Dermis blood vessel endothelial cell (primary cell): Measurements from ENCODE around the gene MIEF1. TPM values are rescaled to one million over a fixed set of nuclear protein-coding genes. Genes with fewer than 3 reads are reported as not detected.

Experiments
- DNase-seq: peaks from one replicate; pipeline ENCODE4 v3.0.0; 2010
- total RNA-seq: library from RNA; depleted of rRNA; stranded (reverse); fragments of >200 nt; gene quantifications from 2 replicates; pipeline ENCODE4 v1.2.3, GENCODE V29; 2014

Gene MIEF1
- total RNA-seq: 19.4 and 26.5 TPM in 2 replicates

DNA sequence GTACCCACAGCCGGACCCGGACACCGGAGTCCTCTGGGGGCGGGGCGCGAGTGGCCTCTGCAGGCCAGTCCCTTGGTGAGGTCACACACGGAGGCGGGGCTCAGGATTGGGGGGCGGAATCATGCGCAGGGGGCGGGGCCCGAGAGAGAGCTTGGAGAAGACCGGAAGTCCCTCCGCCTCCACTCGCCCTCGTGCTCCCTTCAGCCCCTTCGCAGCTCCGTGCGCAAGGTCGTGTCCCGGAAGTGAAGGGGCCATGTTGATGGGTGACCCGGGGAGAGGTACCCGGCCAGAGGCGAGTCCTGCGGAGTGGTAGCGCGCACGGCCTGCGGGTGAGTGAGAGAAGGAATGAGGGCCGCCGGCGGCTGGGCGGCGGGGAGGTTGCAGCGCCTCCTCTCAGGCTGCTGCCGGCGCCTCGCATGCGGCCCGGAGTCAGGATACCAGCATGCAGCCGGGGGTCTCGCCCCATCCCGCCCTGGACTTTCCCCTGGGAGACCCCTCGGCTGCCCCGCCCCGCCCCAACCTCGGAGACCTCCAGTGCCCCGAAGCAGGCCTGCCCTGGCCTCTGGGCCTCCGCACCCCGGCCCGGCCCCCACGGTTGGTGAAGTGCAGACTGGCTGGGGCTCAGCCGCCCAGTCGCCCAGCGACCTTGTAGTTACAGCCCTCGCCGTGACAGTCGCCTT, at the start of gene MIEF1:
Gene MIEF1, plus strand, starts transcription at position 182 of the 680 bp plus-strand sequence. CDS start 9,005 bp downstream, outside the sequence.
- DNase-seq: peak; percentile 95

GRCh38 chr22:39452740-39453040, 49.4 kb upstream of the MIEF1 start:
- DNase-seq: no peak

DNA sequence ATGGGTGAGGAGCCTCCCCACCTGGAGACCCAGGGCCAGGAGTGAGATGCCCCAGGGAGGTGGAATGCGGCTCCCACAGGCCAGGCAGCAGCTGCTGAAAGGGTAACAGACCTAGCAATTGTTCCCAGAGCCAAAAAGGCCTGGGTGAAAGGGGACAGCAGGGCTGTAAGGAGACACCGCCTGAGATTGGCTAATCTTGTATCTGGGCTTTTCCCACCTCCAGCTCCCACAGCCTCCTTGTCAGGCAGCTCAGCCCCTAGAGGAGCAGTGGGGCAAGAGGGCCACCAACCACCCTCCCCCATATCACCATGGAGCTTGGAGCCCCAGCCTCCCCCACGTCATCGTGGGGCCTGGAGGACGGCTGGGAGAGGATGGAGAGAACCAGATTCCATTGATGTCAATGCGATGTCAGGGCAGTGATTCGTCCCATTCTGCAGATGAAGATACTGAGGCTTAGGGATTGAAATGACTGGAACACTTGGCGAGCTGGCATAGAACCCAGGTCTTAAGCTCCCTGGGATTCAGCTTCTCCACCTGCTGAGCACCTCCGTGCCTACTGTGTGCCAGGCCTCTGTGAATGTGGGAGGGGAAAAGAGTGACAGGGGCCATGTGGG, 48.2 kb upstream of the MIEF1 start:
- no peak for DNase-seq

GRCh38 chr22:39454385-39454871, 47.7 kb upstream of the MIEF1 start:
- no peak for DNase-seq

DNA sequence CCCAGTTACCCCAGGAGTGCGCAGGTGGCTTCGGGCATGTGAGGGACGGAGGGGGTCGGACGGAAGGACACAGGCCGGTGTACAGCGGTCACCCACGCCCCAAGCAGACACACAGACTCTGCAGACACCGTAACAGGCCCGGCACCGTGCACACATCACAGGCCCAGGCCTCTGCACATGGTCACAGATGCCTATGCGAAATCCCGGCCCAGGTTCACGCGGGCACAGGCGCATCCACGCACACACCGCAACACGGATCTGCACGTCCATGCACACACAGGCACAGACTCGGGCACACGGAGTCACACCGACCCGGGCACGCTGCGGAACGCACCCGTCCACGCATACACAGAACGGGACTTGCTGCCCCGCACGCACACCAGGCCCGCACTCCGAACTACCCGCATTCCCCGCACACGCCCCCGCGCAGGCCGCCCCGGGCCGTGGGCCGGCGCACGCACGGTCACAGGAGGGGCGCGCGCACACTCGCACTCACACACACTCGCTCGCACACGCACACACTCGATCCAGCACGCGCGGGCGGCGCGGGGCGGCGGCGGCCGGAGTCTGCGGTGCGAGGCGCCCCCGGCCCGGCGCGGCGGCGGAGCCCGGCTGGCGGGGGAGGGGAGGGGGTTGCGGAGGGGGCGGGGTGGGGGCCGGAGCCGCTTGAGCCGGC, 45.4 kb upstream of the MIEF1 start, which contains the start of gene MGAT3:
Gene MGAT3, plus strand, starts transcription at position 491 of the 676 bp plus-strand sequence. CDS start 30,336 bp downstream, outside the sequence.
- DNase-seq: no peak

DNA sequence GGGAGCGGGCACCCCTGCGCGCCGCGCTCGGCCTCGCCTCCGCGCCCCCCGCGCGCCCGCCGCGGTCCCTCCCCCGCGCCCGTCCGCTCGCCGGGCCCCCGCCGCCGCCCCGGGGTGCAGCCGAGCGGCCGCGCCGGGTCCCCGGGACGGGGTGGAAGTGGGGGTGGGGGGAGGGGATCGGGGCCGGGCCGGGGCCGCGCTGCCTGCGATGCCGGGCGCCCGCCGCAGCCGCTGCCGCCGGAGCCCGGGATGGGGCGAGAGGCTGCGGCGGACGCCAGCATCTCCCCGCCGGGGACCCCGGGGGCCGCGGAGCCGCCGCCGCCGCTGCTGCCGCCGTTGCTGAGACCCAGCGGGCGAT, 44.9 kb upstream of the MIEF1 start:
- no peak for DNase-seq

DNA sequence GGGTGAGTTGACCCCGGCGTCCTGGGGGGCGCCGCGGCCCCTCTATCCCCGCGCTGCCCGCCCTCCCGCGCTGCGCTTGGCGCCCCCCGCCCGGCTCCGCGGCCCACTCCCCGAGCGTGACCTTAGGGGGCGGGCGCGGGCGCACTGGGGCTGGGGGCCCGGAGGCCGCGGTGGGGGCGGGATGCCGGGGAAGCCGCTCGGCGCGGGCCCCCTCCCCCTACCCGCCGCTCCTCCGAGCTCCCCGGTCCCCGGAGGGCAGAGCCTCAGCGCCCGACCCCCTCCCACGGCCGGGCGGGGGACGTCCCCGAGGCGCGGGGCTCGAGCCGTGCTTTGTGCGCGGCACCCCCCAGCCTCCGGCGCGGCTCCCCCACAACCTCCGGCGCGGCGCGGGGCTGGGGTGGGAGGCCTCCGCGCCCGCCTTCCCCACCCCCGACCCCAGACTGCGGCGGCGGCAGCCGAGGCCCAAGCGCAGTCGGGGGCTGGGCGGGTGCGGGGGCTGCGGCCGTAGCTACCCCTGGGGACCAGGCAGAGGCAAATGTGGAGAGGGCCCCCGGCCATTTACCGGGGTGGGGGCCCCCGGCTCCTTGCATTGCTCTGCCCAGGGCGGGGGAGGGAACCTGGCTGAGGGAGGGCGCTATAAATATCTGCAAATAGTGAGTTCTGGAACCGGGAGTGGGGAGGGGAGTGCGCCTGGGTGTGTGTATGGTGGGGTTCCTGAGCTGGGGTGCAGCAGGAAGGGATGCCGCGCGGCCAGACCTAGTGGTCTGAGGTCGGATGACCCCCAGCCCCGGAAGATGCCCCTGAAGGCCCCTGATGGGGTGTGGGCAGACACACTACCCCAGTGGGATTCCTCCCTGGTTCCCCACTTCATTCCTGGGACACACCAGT, 44.3 kb upstream of the MIEF1 start:
- DNase-seq: no peak

DNA sequence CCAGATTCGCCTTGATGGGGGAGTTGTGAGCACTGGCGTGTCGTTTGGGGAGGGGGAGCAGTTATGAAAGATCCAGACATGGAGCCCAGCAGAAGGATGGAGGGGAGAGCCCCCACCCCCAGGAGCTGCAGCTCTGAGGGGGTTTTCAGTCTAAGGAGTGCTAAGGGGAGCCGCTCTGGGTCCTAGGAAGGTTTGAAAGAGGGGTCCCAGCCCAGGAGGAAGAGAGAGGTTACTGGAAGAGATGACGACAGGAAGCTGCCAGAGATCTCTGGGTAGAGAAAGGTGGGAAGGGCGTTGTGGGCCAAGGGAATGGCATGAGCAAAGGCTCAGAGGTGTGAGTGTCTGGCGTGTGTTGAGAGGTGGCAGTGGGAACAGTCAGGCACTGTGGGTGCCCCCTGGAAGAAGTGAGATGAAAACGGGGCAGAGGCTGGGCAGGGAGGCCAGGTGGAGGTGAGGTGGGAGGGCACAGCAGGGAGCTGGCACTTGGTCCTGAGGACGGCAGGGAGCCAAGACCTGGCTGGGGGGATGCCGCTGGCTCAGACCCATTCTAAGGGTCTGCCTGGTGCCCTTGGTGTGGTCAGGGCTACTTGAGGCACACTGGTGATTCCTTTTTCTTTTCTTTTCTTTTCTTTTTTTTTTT, 43.5 kb upstream of the MIEF1 start:
- no peak for DNase-seq

- no peak for DNase-seq
Measured at GRCh38 chr22:39459681-39460080, 42.4 kb upstream of the MIEF1 start.

DNA sequence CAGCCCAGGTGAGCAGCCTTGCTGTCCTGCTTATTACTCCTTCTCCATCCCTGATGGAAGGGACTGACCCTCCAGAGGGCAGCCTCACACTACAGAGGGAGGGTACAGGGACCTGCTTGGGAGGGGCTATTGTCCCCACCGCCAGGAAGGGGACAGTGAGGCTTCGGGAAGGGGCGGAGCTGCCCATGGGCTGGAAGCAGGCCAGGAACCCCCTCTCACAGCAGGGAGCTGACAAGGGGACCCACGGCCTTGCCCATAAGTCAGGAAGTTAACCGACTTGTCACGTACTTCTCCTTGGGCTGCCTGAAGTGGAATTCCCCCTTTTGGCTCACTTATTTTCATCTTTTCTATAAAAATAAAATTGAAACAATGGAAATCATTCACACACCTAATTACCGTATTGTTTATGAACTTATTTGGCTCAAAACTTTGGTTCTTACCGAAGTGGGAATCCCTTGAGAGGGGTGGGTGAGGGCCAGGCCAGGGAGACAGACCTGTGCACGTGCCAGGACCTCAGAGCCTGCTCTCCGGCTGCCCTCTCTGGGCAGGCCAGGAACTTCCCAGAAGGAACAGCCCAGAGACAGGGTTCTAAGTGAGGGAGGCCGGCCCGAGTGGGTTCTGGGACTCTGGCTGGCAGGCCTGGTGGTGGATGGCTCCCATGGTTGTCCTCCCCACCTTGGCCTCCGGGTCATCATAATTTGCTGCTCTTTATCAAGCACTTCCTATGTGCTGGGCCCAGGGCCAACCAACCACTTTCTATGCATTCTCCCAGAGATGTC, 39.5 kb upstream of the MIEF1 start:
- DNase-seq: peak; percentile 34

DNA sequence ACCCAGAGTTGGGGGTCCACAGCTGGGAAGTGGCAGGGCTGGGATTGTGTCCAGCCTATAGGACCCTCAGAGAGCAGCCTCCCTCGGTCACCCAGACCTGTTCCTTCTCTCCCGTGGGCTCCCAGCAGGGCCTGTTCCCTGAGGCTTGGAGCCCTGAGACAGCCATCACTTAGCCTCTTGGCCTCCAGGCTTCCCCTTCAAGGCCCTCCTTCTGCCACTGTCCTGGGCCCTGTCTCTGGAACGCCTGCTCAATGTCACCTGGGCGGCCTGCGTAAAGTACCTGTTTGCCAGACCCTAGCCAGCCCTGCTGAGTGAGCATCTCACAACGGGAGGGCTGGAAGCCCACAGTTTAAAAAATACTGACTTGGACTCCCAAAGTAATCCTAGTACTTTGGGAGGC, 38.8 kb upstream of the MIEF1 start:
- no peak for DNase-seq

DNA sequence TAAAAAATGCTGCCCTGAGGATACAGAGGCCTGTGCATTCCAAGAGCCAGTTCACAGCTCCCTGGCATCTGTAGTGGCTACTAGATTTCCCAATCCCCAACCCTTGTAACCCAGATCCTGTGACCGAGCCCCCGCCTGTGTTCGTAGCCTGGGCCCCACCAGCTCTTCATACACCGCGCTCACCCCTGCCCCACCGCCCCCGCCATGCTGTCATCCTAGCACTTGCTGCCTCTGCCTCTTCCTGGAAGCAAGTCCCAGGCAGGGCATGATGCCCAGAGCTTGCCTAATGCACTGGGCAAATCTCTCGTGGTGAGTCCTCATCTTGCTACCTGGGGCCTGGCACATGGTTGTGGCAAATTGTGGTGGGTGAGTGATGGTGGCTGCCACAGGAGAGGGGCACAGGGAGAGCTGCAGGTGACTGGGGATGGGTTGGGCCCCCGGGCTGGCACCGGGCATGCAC, 38.1 kb upstream of the MIEF1 start:
- no peak for DNase-seq

- no peak for DNase-seq
Measured at GRCh38 chr22:39466228-39467006, 35.7 kb upstream of the MIEF1 start.

- DNase-seq: no peak
Measured at GRCh38 chr22:39467390-39467895, 34.6 kb upstream of the MIEF1 start.

DNA sequence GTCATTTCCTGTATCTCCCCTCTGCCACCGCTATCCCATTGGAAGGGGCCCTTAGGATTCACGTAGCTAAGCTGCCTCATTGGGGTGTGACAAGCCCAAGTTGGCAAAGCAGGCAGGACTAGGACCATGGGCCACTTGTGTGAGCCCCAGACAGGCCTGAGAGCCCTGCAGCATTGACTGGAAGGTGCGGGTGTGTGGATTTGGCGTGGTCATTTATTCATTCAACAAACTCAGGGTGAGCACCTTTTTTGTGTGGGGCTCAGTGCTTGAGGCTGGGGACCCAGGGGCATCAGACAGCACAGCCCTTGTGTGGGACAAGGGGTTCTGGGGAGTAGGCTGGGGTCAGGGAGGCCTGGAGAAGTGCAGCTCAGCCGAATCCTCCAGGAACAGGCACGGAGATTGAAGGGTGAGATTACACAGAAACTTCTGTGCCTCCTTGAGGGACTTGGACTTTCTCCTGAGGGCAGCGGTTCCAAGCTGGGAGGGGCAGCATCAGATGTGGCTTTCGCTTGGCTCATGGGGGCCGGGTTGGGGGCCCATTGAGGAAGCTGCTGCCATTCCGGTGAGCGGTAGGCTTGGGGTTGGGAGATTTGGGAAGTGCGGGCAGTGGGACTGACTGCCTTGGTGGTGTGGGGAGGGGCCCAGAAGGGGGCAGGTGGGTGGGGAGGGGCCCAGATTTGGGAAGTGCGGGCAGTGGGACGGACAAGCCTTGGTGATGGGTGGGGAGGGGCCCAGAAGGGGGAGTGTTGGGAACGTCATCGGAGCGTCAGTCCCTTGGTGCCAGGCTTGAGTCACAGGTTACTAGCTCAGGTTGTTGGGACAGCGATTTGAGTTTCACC, 33.4 kb upstream of the MIEF1 start:
- DNase-seq: no peak

DNA sequence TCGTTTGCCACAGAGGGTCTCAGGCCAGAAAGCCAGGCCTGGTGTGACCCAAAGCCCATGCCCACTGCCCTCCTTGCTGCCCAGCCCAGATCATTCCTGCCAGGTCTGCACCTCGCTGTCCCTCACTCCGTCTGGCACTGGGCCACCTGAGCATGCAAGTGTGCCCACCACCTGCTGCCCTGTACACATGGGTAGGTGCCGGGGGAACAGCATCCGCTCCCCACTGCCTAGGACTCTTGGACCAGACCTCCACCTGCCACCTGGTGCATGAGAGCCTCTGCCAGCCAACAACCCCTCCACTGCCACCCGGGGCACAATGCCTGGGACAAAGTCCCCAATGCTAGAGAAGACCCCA, 32.8 kb upstream of the MIEF1 start:
- no peak for DNase-seq

DNA sequence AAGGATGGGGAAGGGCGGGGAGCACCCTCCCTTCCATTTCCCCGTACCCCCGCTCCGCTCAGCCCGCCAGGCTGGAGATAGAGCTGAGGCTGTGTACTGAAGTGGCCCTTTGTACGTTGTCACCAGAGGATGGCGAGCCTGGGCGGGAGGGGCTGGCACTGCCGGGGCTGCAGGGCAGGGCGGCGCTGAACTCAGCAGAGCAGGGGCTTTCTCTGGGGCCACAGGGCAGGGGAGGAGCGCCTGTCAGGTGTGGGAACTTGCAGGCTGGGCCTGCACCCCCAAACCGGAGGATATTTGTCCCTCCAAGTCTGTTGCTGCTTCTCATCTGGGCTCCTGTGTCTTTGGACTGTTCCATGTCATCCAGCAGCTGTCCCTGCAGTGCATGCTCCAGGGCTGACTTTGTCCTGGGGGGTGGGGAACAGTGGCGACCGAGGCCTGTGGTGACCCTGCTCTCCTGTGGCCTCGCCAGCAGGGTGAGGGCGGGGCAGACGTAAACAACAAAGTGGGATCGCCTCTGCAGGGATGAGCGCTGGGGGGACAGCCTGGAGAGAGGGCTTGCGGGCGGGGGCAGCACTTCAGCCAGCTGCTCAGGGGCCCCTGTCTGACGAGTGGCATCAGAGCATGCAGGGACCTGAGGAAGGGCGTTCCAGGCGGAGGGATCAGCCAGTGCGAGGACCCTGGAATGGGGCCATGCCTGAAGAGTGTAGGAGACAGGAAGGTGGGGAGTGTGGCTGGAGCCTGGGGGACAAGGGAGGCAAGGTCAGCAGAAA, 32.2 kb upstream of the MIEF1 start:
- DNase-seq: no peak

GRCh38 chr22:39470451-39471291, 31.4 kb upstream of the MIEF1 start:
- no peak for DNase-seq
